ENCODE data around the gene C11orf86. TPM values are rescaled to one million over a fixed set of nuclear protein-coding genes. Genes with fewer than 3 reads are reported as not detected.
"Not testable (repeated sequence)": the region's sequence is repeated elsewhere in the genome, so short reads cannot be mapped to it uniquely, and the experiment has no call there.

Gene C11orf86
- not detected for total RNA-seq

- ChIA-PET CTCF (interaction anchor here (1.1 to 1.4 kb wide), 4 partner anchors 16 to 68 kb away, joined by 3 to 4 read pairs (median 4); no protein-coding TSS in a partner anchor), POLR2A (no interaction called here)
Measured at GRCh38 chr11:66974724-66975404, at the start of gene C11orf86. Gene C11orf86 (plus strand): TSS chr11:66975304. CDS start chr11:66975363, 59 bp downstream.

GRCh38 chr11:66929753-66930152, 45.4 kb upstream of the C11orf86 start:
- CTCF ChIA-PET = no interaction called here
- POLR2A ChIA-PET = no interaction called here

- CTCF ChIA-PET = interaction anchor here (1.0 kb wide), 1 partner anchor 98 kb away, joined by 4 read pairs; no protein-coding TSS in a partner anchor
- POLR2A ChIA-PET = no interaction called here
Measured at GRCh38 chr11:66932543-66932942, 42.6 kb upstream of the C11orf86 start.

GRCh38 chr11:66933531-66933930, 41.6 kb upstream of the C11orf86 start:
- POLR2A ChIA-PET = no interaction called here
- CTCF ChIA-PET = interaction anchor here (0.5 kb wide), 1 partner anchor 174 kb away, joined by 3 read pairs; no protein-coding TSS in a partner anchor

GRCh38 chr11:66934950-66935779, 39.9 kb upstream of the C11orf86 start:
- ChIA-PET CTCF (interaction anchor here (0.6 kb wide), 2 partner anchors 44 to 364 kb away, joined by 3 to 4 read pairs; no protein-coding TSS in a partner anchor), POLR2A (no interaction called here)

GRCh38 chr11:66936311-66936711, 38.8 kb upstream of the C11orf86 start:
- CTCF ChIA-PET = no interaction called here
- POLR2A ChIA-PET = no interaction called here

- ChIA-PET CTCF (interaction anchor here (1.0 kb wide), 1 partner anchor 39 kb away, joined by 3 read pairs; no protein-coding TSS in a partner anchor), POLR2A (no interaction called here)
Measured at GRCh38 chr11:66937193-66937733, 37.8 kb upstream of the C11orf86 start.

- ChIA-PET CTCF (no interaction called here), POLR2A (no interaction called here)
Measured at GRCh38 chr11:66938582-66939135, 36.4 kb upstream of the C11orf86 start.

GRCh38 chr11:66950112-66950535, 25.0 kb upstream of the C11orf86 start:
- CTCF ChIA-PET = interaction anchor here (0.8 kb wide), 1 partner anchor 66 kb away, joined by 3 read pairs; no protein-coding TSS in a partner anchor
- POLR2A ChIA-PET = no interaction called here

GRCh38 chr11:66951135-66951534, 24.0 kb upstream of the C11orf86 start:
- POLR2A ChIA-PET = no interaction called here
- CTCF ChIA-PET = interaction anchor here (0.6 kb wide), 1 partner anchor 248 kb away, joined by 3 read pairs; no protein-coding TSS in a partner anchor

GRCh38 chr11:66951927-66952337, 23.2 kb upstream of the C11orf86 start:
- POLR2A ChIA-PET = no interaction called here
- CTCF ChIA-PET = interaction anchor here (0.6 kb wide), 1 partner anchor 248 kb away, joined by 3 read pairs; no protein-coding TSS in a partner anchor

GRCh38 chr11:66953081-66953833, 21.8 kb upstream of the C11orf86 start:
- POLR2A ChIA-PET = no interaction called here

GRCh38 chr11:66956689-66957290, 18.3 kb upstream of the C11orf86 start:
- POLR2A ChIA-PET = interaction anchor here (1.3 kb wide), 1 partner anchor 14 kb away, joined by 3 read pairs; no protein-coding TSS in a partner anchor
- CTCF ChIA-PET = interaction anchor here (0.6 kb wide), 1 partner anchor 245 kb away, joined by 3 read pairs; no protein-coding TSS in a partner anchor

More at GRCh38 chr11:66953081-66953833, 21.8 kb upstream of the C11orf86 start:
- CTCF ChIA-PET = no interaction called here

- ChIA-PET POLR2A (no interaction called here), CTCF (interaction anchor here (0.9 kb wide), 1 partner anchor 584 kb away, joined by 3 read pairs; no protein-coding TSS in a partner anchor)
Measured at GRCh38 chr11:66957971-66958231, 17.2 kb upstream of the C11orf86 start.

- ChIA-PET POLR2A (interaction anchor here (0.6 to 1.1 kb wide), 2 partner anchors 12 to 492 kb away, joined by 3 to 5 read pairs; no protein-coding TSS in a partner anchor), CTCF (interaction anchor here (0.5 to 1.2 kb wide), 4 partner anchors 17 to 736 kb away, joined by 3 to 4 read pairs (median 4); partner anchors contain the start of gene C11orf86)
Measured at GRCh38 chr11:66958232-66958955, 16.7 kb upstream of the C11orf86 start, which contains the start of gene PC. Gene PC (minus strand): TSS chr11:66958383. CDS start chr11:66872159, 86,224 bp downstream.

- ChIA-PET POLR2A (interaction anchor here (0.6 to 1.1 kb wide), 2 partner anchors 11 to 493 kb away, joined by 3 to 5 read pairs; no protein-coding TSS in a partner anchor), CTCF (interaction anchor here (0.9 to 1.2 kb wide), 4 partner anchors 9 to 63 kb away, joined by 3 to 4 read pairs (median 4); partner anchors contain the start of gene C11orf86)
Measured at GRCh38 chr11:66958956-66959274, 16.2 kb upstream of the C11orf86 start.

GRCh38 chr11:66961691-66962213, 13.4 kb upstream of the C11orf86 start:
- POLR2A ChIA-PET = not testable (repeated sequence)
- CTCF ChIA-PET = interaction anchor here (0.7 kb wide), 1 partner anchor 67 kb away, joined by 3 read pairs; no protein-coding TSS in a partner anchor

Data from activated CD8-positive, alpha-beta memory T cell treated with anti-CD3 and anti-CD28 coated beads for 36 hours (primary cell).